ENCODE data around the gene OSBPL2.

Gene OSBPL2

GRCh38 chr20:62321975-62322374, 83.7 kb downstream of the OSBPL2 start:
- no peak for DNase-seq (ENCODE audit: low read depth in 3 of 3, low spot score in 1 of 3)

DNA sequence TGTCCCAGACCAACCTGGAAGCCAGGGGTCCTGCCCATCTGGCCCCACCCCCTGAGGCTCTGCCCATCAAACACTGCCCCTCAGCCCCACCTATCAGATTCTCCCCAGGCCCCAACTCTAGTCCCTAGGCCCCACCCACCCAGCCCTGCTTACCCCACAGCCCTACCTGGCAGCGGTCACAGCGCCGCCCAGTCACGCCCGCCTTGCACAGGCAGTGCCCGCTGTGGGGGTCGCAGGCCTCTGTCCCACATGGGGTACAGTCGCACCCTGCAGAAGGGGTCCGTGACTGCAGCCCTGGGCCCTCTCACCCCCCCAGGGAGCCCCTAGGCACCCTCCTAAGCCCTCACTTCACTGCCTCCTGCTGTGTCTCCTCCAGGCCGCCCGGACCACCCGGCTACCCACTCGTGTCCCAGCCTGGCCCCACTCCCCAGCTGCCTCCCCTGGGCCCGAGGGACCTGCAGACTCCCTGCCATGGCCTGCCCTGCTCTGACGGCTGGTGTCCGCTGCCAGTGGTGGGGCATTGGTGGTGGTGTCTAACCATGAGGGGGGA, 84.2 kb downstream of the OSBPL2 start:
- DNase-seq (ENCODE audit: low read depth in 3 of 3, low spot score in 1 of 3): no peak

DNA sequence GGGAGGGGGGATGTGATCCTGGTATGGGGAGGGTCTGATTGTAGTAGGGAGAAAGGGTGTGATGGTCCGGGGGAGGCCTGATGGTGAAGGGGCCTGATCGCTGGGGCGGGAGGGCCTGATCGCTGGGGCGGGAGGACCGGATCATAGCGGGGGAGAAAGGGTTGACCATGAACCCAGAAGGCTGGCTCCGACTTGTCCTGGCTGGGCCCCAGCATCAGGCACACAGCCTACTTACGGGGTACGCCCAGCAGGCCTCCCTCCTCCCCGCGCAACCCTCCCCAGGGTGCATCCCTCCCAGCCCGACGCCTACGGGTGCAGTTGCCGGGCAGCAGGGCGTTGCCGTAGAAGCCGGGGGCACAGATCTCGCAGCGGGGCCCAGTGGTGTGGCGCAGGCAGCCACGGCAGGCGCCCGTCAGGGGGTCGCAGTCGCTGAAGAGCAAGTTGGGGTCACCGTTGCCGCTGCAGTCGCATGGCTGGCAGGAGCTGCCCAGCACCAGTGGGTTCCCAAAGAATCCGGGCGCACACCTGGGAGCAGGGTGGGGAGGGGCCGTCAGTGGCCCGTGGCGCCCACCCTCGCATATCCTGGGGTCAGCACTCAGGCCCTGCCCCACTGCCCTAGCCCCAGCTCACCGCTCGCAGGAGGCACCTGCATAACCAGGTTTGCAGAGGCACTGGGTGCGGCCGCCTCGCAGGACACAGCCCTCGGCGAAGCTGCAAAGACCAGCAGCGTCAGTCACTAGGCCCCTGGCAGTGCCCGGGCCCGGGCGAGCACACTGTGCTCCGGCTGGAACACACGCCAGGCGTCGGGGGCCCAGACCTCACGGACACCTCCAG, 85.0 kb downstream of the OSBPL2 start:
- no peak for DNase-seq (ENCODE audit: low read depth in 3 of 3, low spot score in 1 of 3)

GRCh38 chr20:62323980-62324906, 85.9 kb downstream of the OSBPL2 start:
- no peak for DNase-seq (ENCODE audit: low read depth in 3 of 3, low spot score in 1 of 3)

- no peak for DNase-seq (ENCODE audit: low read depth in 3 of 3, low spot score in 1 of 3)
These were observed 87.0 kb downstream of the OSBPL2 start for GRCh38 chr20:62325172-62325905.

- DNase-seq (ENCODE audit: low read depth in 3 of 3, low spot score in 1 of 3): no peak
These were observed 88.2 kb downstream of the OSBPL2 start for GRCh38 chr20:62326559-62326958.

GRCh38 chr20:62326959-62327725, 88.8 kb downstream of the OSBPL2 start:
- DNase-seq (ENCODE audit: low read depth in 3 of 3, low spot score in 1 of 3): no peak

DNA sequence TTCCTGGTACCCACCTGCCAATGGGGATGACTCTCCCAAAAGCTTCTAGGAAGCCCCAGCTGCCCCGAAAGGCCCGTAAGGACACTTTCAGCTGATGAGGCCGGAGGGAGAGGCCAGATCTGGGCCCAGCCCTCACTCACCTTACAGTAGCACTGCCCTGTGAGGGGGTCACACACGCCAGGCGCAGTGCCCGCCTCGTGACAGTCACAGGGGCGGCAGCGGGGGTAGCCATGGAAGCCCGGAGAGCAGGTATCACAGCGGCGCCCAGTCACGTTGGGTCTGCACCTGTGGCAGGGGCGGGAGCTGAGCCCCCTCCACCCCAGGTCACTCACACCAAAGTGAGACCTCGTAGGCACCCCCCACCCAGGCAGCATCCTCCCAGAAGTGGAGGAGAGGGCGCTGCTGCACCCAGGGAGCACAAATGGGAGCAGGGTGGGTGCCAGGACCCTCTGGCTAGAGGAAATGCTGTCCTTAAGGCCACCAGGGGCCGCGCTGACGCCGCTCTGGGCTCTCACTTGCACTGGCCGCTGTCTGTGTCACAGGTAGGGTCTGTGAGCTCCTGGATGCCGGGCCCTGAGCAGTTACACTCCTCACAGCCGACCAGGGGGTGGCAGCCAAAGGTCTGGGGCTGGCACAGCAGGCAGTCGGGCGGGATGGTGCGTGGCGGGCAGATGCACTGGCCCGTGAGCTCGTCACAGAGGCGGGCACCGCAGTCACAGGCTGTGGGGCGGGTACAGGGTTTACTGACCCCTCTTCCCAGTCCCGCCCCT, 89.6 kb downstream of the OSBPL2 start:
- DNase-seq (ENCODE audit: low read depth in 3 of 3, low spot score in 1 of 3): no peak

DNA sequence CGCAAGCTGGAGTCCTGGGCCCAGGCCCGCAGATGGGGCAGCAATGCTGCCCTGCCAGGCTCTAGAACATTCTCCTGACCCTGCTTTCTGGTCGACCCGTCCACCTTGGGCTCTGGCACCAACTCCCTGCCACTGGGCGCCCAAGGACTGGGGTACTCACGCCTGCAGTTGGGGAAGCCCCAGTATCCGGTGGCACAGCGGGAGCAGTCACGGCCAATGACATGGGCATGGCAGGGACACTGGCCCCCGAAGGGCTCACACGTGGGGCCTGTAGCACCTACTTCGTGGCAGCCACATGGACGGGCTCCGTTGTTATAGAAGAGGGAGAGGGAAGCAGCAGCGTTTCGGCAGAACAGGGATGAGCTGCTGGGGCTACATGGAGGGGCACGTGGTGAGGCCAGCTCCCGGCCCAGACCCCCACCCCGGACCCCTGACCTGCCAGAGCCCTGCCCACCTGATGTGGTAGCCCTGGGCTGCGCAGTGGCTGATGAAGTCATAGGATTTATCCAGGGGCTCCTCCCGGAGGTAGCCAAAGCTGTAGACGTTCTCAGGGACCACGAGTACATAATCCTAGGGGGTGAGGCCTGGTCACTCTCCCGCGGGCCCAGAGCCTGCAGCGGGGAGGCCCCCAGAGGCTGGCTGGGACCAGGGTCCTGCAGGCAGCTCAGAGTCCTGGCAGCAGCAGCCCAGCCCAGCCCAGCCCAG, 90.5 kb downstream of the OSBPL2 start:
- no peak for DNase-seq (ENCODE audit: low read depth in 3 of 3, low spot score in 1 of 3)

DNA sequence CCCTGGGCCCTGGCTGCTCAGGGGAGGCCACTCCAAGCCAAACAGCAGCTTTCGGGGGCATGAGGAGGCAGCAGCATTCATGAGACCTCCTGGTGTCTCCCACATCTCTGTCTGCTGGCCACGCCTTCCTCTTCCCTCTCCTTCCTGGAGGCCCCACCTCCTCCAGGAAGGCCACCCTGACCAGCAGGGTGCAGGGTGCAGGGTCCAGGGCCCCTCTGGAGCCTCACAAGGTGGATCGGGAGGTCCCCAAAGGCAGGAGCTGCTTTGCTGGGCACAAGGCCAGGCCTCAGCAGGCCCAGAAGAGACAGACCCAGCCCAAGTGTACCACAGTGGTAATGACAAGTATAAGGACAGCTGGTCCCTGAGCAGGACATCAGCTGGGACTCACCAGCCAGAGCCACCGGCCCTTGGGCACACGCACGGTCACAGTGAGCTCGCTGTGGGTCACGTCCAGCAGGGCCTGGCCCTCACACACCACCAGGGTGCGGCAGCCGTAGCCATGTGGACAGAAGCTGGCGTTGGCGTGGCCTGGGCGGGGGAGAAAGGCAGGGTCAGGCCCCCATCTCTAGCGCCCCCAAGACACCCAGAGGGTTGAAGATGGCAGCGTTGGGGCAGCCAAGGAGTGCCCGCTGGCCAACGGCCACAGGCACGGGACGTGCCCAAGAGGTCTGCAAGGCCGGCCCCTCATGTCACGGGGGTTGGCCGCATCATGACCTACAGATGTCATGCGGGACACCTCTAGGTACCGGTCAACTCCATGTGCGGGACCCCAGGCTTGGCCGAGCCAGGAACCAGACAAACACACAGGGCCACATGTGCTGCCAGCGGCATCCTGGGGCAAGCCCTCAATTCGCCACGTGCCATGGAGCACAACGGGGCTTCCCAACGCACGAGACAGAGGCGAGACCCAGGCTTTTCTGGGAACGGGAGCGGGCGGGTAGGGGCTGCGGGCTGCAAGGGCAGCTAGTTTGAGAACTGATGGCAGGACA, 91.4 kb downstream of the OSBPL2 start:
- no peak for DNase-seq (ENCODE audit: low read depth in 3 of 3, low spot score in 1 of 3)

DNA sequence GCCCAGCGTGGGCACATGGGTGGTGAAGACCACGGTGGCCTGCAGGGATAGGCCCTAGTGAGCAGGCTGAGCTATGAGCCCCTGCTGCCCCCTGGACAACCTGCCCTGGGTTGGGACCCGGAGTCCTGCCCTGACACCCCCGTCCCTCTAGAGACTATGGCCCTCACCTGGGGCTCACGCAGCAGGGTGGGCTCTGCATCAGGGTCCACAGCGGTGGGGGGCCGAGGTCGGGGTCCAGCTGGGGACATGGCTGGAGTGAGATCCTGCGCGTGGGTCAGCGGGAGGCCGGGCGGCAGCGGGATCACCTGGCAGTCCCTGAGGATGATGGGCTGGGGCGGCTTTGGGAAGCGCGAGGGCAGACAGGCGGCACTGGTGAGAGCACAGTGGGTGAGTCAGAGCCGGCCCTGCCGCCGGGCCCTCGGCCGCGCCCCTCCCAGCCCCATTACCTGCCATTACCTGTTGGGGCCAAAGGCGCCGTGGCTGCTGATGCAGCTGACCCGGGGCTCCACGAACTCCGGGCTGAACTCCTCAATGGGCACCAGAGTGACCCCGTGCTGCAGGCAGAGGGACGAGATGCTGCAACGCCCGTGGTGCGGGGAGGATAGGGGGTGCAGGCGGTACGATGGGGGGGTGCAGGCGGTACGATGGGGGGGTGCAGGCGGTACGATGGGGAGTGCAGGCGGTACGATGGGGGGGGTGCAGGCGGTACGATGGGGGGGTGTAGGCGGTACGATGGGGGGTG, 92.4 kb downstream of the OSBPL2 start:
- no peak for DNase-seq (ENCODE audit: low read depth in 3 of 3, low spot score in 1 of 3)

DNA sequence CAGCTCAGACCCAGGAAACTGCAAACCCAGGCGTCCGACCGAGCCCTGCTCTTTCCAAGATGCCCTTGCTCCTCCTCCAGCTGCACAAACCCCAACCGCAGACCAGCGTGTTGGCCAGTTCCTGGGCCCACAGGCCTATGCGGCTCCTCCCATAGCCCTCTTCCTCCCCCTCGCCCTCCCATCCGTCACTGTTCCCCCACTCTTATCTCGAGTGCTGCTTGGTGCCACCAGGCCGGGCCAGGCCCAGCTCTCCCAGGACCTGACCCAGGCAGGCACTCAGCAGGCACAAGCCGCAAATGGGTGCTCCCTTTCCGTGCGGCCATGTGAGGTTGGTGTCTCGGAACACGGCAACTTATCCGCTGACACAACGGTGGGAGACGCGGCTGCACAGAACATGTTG, 93.0 kb downstream of the OSBPL2 start:
- no peak for DNase-seq (ENCODE audit: low read depth in 3 of 3, low spot score in 1 of 3)

GRCh38 chr20:62332421-62332820, 94.1 kb downstream of the OSBPL2 start:
- DNase-seq (ENCODE audit: low read depth in 3 of 3, low spot score in 1 of 3): no peak

DNA sequence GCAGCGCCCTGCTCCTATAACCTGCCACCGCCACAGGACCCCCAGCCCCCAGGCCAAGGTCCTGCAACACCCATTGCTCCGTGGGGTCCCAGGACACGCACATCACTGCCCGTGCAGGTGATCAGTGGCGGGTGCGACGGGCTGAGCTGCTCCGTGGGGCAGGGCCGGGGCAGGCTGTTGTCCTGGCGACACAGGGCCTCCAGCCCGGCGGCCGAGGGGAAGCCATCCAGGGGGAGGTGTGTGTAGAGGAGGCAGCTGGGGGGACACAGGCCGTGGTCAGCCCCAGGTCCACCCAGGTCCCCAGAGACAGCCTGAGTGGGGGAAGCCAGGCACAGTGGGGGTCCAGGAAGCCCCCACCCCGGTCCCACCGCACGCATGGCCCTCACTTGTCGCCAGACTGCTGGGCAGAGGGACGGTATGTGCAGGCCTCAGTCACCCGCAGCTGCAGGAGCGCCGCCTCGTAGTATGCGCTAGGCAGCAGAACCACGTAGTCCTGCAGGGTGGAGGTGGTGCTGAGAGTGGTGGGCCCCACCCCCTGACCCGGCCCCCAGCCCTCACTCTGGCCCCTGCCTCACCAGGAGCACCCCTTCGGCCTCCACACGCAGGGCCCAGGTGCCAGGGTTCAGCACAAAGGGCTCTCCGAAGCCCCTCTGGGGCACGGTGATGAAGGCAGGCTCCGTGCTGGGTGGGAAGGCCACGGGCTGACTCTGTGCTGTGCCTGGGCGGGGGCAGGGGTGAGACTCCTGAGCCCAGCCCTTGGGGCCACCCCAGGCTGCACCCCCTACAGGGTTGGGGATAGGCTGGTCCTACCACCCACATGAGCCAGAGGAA, 94.9 kb downstream of the OSBPL2 start:
- DNase-seq (ENCODE audit: low read depth in 3 of 3, low spot score in 1 of 3): no peak

- DNase-seq (ENCODE audit: low read depth in 3 of 3, low spot score in 1 of 3): no peak
These were observed 95.7 kb downstream of the OSBPL2 start for GRCh38 chr20:62333820-62334595.

Measured in stimulated activated CD4-positive, alpha-beta T cell treated with anti-CD3 and anti-CD28 coated beads, TNF-alpha, amount 100 ng/mL, for 1 hour (primary cell).